Spleen (tissue), 11 donors: ENCODE measurements around the gene PKD1L1. TPM values are rescaled to one million over a fixed set of nuclear protein-coding genes. Genes with fewer than 3 reads are reported as not detected.
"Not testable (repeated sequence)": the region's sequence is repeated elsewhere in the genome, so short reads cannot be mapped to it uniquely, and the experiment has no call there.

Experiments used
- DNase-seq: peaks from one replicate; pipeline ENCODE4 v3.0.0-alpha.2; 2020
- H3K27ac ChIP-seq, 8 donors: fragments of 200-600 bp; sonication (generic) in 7 of 8; 1 replicate in 4 of 8; 2 replicates in 4 of 8; pipeline versions ENCODE4 v1.5.0 to v1.8.0; 2016 to 2021; ENCODE audit warnings: inconsistent platforms in 4 of 8, mild to moderate bottlenecking in 4 of 8, moderate library complexity in 1 of 8
- H3K27me3 ChIP-seq, 7 donors: fragments of 200-600 bp; sonication (generic) in 6 of 7; replicated peaks in 1 of 7; 1 replicate in 4 of 7; 2 replicates in 3 of 7; pipeline versions ENCODE4 v1.5.0 to v1.8.0; 2016 to 2021; ENCODE audit warnings: inconsistent platforms in 3 of 7, mild to moderate bottlenecking in 1 of 7
- H3K36me3 ChIP-seq, 6 donors: fragments of 200-600 bp; sonication (generic) in 5 of 6; 1 replicate in 4 of 6; 2 replicates in 2 of 6; pipeline versions ENCODE4 v1.5.0 to v1.8.0; 2016 to 2021; ENCODE audit warnings: inconsistent platforms in 2 of 6
- H3K4me1 ChIP-seq, 6 donors: fragments of 200-600 bp; sonication (generic) in 5 of 6; 1 replicate in 3 of 6; 2 replicates in 3 of 6; pipeline versions ENCODE4 v1.5.0 to v1.8.0; 2016 to 2021; ENCODE audit warnings: inconsistent platforms in 3 of 6
- H3K4me3 ChIP-seq, 8 donors: fragments of 200-600 bp; sonication (generic) in 7 of 8; 1 replicate in 4 of 8; 2 replicates in 4 of 8; pipeline versions ENCODE4 v1.5.0 to v1.8.0; 2016 to 2021; ENCODE audit warnings: inconsistent platforms in 4 of 8, mild to moderate bottlenecking in 4 of 8, moderate library complexity in 2 of 8
- H3K9me3 ChIP-seq, 8 donors: fragments of 200-600 bp; sonication (generic) in 7 of 8; 1 replicate in 4 of 8; 2 replicates in 4 of 8; pipeline versions ENCODE4 v1.5.0 to v1.8.0; 2016 to 2021; ENCODE audit warnings: inconsistent platforms in 4 of 8
- POLR2A ChIP-seq, 3 donors: fragments of 450-650 bp; IDR thresholded peaks; one replicate each; pipeline ENCODE4 v1.5.1; 2017; ENCODE audit warnings: antibody characterized with exemption in 3 of 3, mild to moderate bottlenecking in 1 of 3
- POLR2AphosphoS5 ChIP-seq, 3 donors: sonication (generic); formaldehyde crosslinking; IDR thresholded peaks; one replicate each; pipeline ENCODE4 v1.5.1; 2017; ENCODE audit warnings: antibody characterized with exemption in 3 of 3
- WGBS, 5 donors: extraction: QIAGEN DNeasy Blood & Tissue Kit in 3 of 5; methylation state at CpG; one replicate each; pipeline versions ENCODE4 v1.1.5 to v1.1.7; 2013 to 2018; 5-methylcytosine and 5-hydroxymethylcytosine counted together
- intact Hi-C: fragments of 100-400 bp; cut with DNase I; formaldehyde crosslinking; loops from one replicate; pipeline ENCODE4 v1.15.0; 2023; ENCODE audit warnings: low total_unique reads
- polyA plus RNA-seq, 3 donors: library from polyadenylated mRNA; stranded (reverse); fragments of 200-250 nt; gene quantifications; one replicate each; pipeline ENCODE4 v1.2.1, GENCODE V29; 2013
- total RNA-seq, 7 donors: library from RNA; depleted of rRNA in 3 of 7; stranded (reverse); fragments of >200 nt in 3 of 7; fragmentation: NEBNext Ultra II Directional in 4 of 7; extraction: Animal tissue kit (Norgen Biotek cat#: 25700) in 4 of 7; gene quantifications; one replicate each; pipeline versions ENCODE4 v1.1.0 to v1.2.1, GENCODE V29; 2016 to 2021
- TF ChIP-seq, protein P1 (sequence below), 11 experiments: fragments of 200-600 bp in 7 of 11; fragments of 450-650 bp in 4 of 11; sonication (generic) in 4 of 11; IDR thresholded peaks in 8 of 11; conservative IDR thresholded peaks in 3 of 11; 1 replicate in 7 of 11; 2 replicates in 4 of 11; pipeline versions ENCODE4 v1.4.0 to v1.8.0; 2016 to 2021; ENCODE audit warnings: antibody characterized with exemption in 11 of 11, inconsistent platforms in 4 of 11, mild to moderate bottlenecking in 1 of 11
- donor health status: healthy with polysubstance abuse.
- donor health status: DM: no; HTN: no; CAD: no; lungs with moderate emphysema.
- donor health status: DM: no; HTN: no; CAD: no.
- donor health status: Bipolar disorder and iron deficiency.
- donor health status: healthy.
- donor health status: DM: no; HTN: no; CAD: no.
- donor health status: DM: yes; HTN: yes; CAD: no.

The PKD1L1 gene
- total and polyA plus RNA-seq, 10 donors = 0.28 to 1.3 (median 0.49) TPM

GRCh38 chr7:47932016-47932415, 16.2 kb downstream of the PKD1L1 start:
- 57 to 77% (median 59%) methylated on average over 6 of the region's 6 CpGs for WGBS, 5 donors
- Histone ChIP-seq H3K36me3 (no peaks in the 10 kb centered on the region), H3K4me3 (no peak overlapping the region), H3K9me3 (no peaks in the 10 kb centered on the region), H3K4me1 (peaks cover 0 to 14% (median 10%) of the 10 kb centered on the region in 6 donors), H3K27me3 (no peaks in the 10 kb centered on the region), H3K27ac (no peak overlapping the region)
- DNase-seq = no peak
- TF ChIP-seq, protein P1, sequence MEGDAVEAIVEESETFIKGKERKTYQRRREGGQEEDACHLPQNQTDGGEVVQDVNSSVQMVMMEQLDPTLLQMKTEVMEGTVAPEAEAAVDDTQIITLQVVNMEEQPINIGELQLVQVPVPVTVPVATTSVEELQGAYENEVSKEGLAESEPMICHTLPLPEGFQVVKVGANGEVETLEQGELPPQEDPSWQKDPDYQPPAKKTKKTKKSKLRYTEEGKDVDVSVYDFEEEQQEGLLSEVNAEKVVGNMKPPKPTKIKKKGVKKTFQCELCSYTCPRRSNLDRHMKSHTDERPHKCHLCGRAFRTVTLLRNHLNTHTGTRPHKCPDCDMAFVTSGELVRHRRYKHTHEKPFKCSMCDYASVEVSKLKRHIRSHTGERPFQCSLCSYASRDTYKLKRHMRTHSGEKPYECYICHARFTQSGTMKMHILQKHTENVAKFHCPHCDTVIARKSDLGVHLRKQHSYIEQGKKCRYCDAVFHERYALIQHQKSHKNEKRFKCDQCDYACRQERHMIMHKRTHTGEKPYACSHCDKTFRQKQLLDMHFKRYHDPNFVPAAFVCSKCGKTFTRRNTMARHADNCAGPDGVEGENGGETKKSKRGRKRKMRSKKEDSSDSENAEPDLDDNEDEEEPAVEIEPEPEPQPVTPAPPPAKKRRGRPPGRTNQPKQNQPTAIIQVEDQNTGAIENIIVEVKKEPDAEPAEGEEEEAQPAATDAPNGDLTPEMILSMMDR (IDR thresholded peaks at IDR 0.05 in 8 of 11, conservative IDR thresholded peaks at IDR 0.05 in 3 of 11) = no peak
- no peak for TF ChIP-seq POLR2AphosphoS5 (IDR thresholded peaks at IDR 0.05)
- TF ChIP-seq POLR2A (IDR thresholded peaks at IDR 0.05) = no peak
- intact Hi-C loops = no loop called here

- no peak for TF ChIP-seq POLR2A (IDR thresholded peaks at IDR 0.05)
- TF ChIP-seq POLR2AphosphoS5 (IDR thresholded peaks at IDR 0.05) = no peak
- TF ChIP-seq, protein P1 (IDR thresholded peaks at IDR 0.05 in 8 of 11, conservative IDR thresholded peaks at IDR 0.05 in 3 of 11) = no peak
- intact Hi-C loops = no loop called here
- Histone ChIP-seq H3K36me3 (no peaks in the 10 kb centered on the region), H3K9me3 (no peaks in the 10 kb centered on the region), H3K4me1 (peaks cover 0 to 13% (median 3%) of the 10 kb centered on the region in 6 donors), H3K27ac (no peak overlapping the region), H3K4me3 (no peak overlapping the region), H3K27me3 (no peaks in the 10 kb centered on the region)
- no peak for DNase-seq
- 88 to 93% (median 90%) methylated on average over 16 to 18 of the region's 18 CpGs for WGBS, 5 donors
Observed at GRCh38 chr7:47931005-47932004, 17.0 kb downstream of the PKD1L1 start.

DNA sequence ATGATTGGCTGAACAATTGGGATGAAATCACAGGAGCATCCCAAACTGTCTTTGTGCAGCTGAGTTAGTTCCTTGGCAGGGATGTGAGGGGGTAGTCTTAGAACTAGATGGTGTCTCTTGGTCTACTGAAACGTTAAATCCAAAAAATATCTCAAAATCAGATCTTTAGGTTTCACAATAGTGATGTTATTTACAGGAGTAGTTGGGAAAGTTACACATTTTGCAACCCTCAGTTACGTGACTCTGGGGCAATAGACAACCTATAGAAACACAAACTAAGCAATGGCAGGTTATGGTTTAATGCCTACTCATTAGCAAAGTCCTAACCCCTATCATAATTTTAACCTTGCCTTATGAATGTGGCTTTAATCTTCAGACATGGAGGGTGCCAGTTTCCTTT, 24.0 kb downstream of the PKD1L1 start:
- TF ChIP-seq, protein P1 (IDR thresholded peaks at IDR 0.05 in 8 of 11, conservative IDR thresholded peaks at IDR 0.05 in 3 of 11) = no peak
- no peak for TF ChIP-seq POLR2AphosphoS5 (IDR thresholded peaks at IDR 0.05)
- no peak for TF ChIP-seq POLR2A (IDR thresholded peaks at IDR 0.05)
- intact Hi-C loops = no loop called here
- DNase-seq = no peak
- H3K4me1 ChIP-seq = peaks cover 0 to 9% (median 2%) of the 10 kb centered on the region in 6 donors
- H3K27ac ChIP-seq = no peak overlapping the region
- no peaks in the 10 kb centered on the region for H3K36me3 ChIP-seq
- H3K27me3 ChIP-seq = no peaks in the 10 kb centered on the region
- H3K4me3 ChIP-seq = no peak overlapping the region
- peaks cover 0 to 9% (median 0%) of the 10 kb centered on the region in 8 donors for H3K9me3 ChIP-seq
- WGBS, 5 donors = 44 to 72% (median 69%) methylated on average over 2 of the region's 2 CpGs

- H3K4me3 ChIP-seq, H3K27me3 ChIP-seq, H3K4me1 ChIP-seq, DNase-seq, intact Hi-C loops, H3K9me3 ChIP-seq, H3K36me3 ChIP-seq, H3K27ac ChIP-seq: not testable (repeated sequence)
- 71 to 89% (median 88%) methylated on average over 8 of the region's 8 CpGs for WGBS, 5 donors
Observed at GRCh38 chr7:47923081-47923875, 25.0 kb downstream of the PKD1L1 start.

DNA sequence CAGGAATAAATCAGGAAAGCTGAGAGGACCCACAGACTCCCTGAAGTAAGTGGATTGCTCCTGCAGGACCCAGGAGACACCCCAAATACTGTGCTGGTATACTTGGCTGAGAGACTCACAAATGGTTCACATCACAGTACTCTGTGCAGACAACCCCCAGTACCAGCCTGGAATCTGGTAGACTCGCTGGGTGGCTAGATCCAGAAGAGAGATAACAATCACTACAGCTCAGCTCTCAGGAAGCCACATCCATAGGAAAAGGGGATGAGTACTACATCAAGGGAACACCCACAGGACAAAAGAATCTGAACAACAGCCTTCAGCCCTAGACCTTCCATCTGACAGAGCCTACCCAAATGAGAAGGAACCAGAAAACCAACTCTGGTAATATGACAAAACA, 31.8 kb downstream of the PKD1L1 start:
- DNase-seq, H3K4me3 ChIP-seq, intact Hi-C loops, H3K27me3 ChIP-seq, H3K36me3 ChIP-seq, H3K9me3 ChIP-seq, H3K27ac ChIP-seq, H3K4me1 ChIP-seq: not testable (repeated sequence)
- 69 to 80% (median 77%) methylated on average over 1 of the region's 1 CpG for WGBS, 5 donors
